HG03354 (cell line): ENCODE data around the gene TBC1D22A.
"Not testable (repeated sequence)": the region's sequence is repeated elsewhere in the genome, so short reads cannot be mapped to it uniquely, and the experiment has no call there.

Experiments
- ATAC-seq: cut with Tn5 transposase; IDR thresholded peaks from one replicate; pipeline ENCODE4 v1.9.1; 2021; ENCODE audit warnings: mild to moderate bottlenecking; ENCODE audit not compliant: unreplicated experiment, poor library complexity, severe bottlenecking

Gene TBC1D22A

DNA sequence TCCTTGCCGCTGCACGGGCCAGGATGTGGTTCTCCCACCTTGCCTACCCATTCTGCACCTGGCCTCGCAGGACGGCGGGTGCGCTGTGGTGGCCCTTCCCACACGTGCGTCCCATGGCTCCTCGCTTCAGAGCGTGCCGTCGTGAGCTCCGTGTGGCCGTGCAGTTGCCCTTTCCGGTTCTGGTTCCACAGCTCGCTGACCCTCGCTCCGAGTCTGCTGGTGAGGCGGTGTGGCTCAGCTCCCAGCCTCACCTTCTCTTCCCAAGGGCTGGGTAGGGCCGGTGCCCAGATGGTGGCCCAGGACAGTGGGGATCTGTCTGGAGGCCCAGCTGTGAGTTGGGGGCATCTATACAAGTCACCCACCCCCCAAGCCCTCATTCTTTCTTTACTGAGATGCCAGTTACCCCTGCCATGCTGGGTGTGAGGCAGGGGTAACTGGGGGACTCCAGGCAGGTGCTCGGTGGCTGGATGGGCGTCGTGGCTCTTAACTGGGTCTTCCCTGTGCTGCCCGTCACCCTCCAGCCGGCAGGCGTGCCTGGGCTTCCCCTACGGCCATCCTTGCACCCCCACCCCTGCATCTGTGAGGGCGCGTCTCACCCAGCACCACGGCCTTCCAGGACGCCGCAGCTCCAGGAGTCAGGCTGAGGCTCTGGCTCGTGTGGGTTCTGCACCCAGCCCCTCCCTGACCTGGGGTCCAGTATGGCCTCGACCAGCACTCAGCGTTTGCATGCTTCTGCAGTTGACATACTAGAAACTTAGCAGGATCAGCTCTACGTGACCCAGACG, 395.2 kb downstream of the TBC1D22A start:
- ATAC-seq: no peak

DNA sequence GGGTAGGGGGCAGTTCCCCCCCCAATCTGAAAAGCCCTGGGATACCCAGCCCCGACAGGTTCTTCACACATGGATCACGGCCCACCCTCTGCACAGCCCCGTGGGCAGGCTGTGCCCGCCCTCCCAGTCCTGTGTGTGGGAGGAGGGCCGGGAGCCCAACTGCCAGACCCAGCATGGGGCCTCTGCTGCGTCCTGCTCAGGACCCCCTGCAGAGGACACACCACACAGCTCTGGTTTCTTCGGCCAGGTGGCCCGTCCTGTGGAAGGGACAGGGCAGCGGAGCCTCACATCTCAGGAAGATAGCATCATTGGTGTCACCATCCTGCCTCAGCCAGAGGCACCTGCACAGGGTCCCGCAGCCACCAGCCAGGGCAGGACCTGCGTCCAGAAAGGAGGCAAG, 396.0 kb downstream of the TBC1D22A start:
- ATAC-seq: no peak

DNA sequence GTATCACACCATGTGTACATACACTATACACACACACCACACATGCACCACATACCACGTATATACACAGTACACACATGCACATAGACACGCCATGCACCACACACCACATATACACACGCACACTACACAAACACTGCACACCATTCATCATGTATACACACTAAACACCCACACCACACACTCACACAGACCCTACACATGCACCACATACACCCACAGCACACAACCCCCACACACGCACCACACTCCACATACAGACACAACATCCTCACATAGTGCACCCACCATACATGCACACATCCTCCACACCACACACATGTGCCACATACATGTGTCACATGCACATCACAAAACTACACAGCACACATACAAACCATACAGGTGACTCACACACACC, 397.1 kb downstream of the TBC1D22A start:
- no peak for ATAC-seq

DNA sequence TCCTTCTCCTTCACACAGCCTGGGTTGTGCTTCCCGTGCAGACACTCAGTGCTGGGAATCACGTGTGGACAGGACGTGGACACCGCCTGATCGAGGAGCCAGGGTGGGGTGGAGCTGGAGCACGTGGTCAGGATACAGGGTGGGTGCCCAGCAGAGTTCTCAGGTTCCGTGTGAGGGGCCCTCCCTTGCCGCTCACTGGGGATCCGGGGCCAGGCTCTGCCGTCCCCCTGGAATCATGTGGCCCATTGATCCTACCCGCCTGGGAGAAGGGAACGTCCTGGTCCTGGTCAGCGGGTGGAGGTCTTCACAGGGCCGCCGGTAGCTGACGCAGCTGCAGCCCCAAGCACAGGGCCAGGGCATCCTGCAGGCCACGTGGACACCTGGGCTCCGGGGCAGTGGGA, 397.7 kb downstream of the TBC1D22A start:
- ATAC-seq: no peak

DNA sequence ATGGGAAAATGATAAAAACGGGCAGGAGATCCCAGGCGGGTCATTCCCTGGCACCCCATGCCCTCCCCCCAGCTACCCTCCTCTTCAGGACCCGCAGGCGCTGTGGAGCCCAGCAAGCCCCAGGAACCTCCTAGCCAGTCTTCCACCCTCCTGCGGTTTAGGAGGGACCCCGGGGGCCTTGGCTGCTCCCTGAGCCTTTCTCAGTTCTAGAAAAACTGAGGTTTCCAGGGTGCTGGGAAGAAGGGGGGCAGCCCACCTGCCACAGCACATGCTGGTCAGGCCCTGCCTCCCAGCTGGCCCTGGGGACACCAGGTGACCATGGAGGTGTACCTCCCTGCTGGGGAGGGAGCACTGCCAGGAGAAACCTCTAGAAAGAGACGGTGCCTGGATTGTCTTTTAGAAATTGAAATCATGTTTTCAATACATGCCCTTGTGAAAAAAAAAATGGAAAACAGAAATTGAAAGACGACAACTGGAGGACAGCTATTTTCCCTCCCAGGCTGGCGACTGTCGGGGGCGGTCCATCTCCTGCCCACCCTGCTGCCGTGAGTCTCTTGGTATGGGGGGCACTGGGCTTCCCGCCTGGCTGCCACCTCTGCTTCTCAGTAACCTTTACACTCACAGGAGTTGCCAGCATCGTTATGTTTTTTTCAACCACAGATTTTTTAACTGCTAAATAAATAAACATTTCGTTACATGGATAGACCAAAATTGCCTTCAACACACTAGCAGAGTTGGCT, 398.5 kb downstream of the TBC1D22A start:
- ATAC-seq: no peak

DNA sequence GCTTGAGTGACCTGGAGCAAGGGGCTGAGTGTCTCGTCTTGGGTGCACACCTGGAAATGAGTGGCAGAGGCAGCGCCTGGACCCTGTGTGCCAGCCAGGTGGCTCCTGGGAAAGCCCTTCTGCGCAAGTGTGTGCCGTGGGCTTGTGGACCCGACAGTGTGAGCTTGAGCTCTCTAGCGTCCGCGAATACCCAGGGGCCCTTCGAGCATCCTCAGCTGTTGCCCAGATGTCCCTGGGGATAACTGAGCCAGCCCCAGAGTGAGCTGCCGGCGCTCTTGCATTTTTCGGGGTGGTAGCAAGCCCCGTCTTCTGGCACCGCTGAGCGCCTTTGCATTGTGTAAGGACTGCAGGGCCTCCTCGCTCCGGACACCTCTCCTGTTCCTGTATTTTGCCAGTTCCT, 399.2 kb downstream of the TBC1D22A start:
- no peak for ATAC-seq

DNA sequence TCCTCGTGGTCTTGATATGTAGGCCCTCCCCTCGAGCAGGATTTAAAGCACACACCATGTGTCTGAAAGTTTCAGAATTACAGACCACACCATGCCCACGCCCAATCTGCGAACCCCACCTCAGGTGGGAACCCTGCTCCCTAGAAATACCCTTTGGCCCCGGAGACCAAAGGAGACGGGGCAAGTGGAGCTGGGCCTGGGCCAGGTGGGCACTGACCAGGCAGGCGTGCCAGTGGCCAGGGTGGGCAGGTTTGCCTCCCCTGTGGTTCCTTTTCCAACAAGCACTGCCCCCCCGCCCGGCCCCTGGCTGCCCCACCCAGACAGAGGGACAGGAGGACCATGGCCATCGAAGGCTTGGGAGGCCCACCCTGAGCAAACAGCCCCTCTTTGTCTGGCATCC, 400.4 kb downstream of the TBC1D22A start:
- ATAC-seq: no peak

DNA sequence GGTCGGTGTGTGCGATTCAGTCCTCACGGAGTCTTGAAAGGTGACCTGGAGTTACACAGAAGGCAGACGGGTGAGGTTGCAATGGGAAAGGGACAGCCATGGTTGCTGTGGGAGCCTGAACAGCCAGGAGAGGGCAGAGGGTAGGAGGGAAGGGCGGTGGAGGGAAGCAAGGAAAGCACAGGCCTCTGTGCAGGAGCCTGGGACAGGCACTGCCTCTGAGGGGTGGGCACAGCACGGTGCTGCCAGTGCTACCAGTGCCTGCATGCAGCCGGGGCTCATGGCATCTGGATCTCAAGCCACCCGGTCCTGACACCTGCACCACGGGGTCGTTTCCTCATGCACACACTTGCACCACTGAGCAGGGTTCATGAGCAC, 401.0 kb downstream of the TBC1D22A start:
- no peak for ATAC-seq

DNA sequence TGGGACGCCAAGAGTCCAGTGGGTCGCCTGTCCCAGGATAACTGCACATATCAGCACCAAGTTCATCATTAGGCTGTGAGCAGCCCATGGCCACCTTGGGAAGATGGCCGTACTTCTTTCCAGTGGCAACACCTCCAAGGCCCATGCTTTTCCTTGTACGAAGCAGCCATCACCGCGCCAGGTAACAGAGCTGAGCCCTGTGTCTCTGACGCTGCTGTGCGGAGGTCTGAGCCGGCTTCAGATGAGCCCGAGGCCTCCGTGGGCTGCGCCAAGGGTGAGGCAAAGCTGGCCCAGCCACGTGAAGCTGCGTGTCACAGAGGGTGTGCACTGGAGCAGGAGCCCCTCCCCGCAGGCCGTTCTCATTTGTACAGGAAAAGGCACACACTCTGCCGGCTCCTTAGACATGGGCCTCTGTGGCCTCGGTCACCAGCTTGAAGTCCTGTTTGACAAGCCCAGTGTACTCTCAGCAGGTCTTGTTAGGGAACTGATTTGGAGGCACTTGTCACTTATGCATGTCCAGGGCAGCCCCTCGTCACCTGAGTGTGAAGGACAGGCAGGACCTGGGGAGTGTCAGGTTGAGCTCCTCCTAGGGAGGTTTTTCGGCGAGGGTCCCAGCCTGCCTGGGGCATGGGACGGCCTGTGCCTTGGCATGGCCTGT, 401.5 kb downstream of the TBC1D22A start:
- ATAC-seq: no peak

DNA sequence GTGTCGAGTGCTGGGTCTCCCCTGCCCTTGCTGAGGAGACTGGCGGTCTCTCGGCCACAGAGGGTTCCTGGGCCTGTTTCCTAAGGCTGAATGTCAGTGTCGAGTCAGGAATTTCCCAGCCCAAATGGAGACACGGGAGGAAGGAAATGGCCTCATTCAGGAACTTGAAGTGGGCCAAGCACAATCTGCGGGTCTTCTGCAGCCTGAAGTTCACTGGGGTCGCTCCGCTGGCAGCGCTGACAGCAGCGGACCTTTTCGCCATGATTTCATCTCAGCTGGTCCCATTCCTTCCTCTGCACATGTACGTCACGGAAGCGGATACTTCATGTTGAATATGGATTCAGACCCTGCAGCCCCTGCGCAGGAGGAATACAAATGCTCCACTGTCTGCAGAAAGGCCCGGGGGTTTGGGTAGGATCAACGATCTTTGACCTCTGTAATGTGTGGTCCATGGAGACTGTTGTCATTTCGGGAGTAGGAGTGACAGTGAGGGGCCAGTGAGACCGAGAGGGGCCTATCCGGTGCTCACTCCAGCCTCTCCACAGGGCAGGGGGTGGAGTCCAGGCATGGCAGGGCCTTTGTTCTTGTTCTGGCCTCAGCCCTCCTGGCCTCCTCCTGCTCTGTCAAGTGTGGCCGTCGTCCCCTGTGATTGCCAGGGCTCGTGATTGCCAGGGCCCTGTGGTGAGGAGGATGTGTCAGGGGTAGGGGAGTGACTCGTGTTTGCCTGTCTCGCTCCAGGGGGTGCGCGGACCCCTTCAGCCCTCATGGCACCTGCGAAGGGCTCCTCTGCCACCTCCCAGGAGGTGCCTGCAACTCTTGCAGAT, 402.3 kb downstream of the TBC1D22A start:
- no peak for ATAC-seq

DNA sequence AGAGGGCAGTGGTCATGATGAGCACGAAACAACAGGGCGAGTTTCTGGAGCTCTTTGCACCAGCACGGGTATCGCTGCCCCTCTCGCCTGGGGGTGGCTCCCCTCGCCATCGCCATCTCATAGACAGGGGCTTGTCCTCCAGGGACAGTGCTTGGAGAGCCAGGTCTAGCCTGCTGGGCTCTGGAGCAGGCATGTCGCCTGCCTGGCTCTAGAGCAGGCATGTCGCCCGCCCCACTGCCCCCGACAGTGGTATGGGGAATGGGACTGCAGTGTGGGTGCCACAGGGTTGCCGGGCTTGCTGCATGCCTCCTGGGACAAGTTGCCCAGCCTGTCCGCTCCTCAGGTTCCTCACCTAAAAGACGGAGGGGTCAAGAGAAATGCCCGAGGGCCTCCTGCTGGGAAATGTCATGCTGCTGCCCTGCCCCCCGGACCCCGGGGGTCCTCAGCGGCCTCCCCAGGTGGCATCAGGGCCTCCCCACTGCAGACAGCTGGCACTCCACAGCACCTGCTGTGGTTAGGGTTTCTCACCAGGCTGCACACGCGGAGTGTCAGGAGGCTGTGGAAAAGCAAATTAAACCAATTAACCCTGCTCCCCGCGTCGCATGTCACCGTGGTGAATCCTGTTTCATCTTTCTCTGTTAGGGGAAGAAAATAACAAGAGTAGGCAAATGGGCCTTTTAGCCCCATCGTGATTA, 403.0 kb downstream of the TBC1D22A start:
- ATAC-seq: no peak

DNA sequence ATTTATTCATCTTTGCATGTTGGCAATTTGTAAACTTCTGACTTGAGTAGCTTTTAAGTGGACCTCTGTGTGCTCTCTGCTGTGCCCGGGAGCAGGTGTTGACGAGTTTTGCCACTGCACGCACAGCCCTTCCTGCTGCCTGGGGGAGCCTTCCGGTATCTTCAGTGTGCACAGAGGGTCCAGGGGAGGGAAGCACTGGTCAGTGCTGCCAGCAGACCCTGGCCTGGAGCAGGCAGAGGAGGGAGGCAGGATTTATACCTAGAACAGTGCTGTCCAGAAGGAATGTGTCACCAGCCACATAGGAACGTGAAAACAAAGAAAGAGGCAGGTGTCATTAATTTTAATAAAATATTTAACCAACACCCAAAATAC, 403.6 kb downstream of the TBC1D22A start:
- no peak for ATAC-seq

DNA sequence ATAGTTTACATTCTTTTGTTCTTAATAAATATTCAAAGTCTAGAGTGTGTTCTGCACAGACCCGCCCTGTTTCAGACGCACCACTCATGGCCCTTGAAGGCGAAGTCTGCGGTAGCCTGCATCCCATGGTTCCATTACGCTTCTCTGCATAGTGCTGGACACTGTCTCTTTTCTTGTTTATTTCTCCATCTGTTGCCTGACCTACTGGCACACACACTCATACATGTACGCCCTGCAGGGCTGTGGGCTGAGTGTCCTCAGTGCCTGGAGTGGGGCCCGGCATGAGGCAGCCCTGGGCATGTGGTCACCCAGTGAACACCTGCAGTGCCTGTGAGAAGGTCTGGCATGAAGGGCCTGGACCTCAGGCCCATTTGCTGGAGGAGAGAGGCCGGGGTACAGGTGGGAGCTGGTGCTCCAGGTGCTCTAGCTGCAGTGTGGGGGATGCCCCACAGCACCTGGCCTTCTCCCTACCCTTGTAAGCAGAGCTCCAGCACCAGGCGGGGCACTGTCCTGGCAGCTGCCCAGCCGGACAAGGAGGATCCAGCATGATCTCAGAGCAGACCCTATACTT, 404.1 kb downstream of the TBC1D22A start:
- ATAC-seq: no peak

DNA sequence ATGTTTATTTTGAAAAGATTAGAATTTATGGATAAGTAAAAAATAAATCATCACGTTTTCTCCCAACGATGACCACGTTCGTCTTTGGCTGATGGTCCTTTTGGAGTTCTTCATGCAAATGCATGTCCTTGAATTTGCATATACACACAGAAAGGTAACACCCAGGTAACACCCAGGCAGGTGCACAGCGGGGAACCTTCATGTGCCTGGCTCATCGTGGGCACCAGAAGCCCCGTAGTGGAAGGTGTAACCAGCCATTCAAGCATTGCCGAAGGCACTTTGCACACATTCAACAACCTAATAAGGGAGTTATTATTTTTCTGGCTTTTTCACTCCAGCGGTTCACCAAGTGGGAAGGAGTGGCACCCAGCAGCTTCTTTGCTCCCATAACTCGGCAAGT, 404.6 kb downstream of the TBC1D22A start:
- ATAC-seq: no peak

DNA sequence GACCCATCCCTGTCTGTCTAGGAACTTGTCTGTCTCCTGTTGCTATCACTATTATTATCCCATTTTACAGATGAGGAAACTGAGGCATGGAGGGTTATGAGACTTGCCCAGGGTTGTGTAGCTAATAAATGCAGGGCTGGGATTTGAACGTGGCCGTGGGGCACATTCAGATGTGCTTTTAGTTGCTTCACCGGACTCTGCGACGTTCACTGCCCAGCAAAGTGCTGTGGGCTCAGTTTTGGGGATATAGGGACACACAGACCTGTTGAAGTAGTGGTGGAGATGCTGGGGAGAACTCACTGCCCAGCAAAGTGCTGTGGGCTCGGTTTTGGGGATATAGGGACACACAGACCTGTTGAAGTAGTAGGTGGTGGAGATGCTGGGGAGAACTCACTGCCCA, 405.5 kb downstream of the TBC1D22A start:
- not testable (repeated sequence) for ATAC-seq

DNA sequence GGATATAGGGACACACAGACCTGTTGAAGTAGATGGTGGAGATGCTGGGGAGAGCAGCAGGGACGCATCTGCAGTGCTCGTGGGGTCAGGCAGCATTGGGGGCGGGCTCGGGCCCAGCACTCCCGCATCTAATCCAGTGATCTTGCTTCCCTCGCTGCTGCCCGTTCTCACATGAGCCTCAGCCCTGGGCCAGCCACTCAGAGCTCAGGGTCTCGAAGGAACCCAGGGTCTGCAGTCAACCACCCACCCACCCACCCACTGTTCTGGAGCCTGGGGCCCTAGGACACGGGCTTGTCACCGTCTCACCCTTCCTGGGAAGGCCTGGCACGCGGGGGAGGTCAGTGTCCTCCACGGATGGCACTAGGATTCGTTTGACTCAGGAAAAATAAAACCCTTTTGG, 406.0 kb downstream of the TBC1D22A start:
- ATAC-seq: no peak

DNA sequence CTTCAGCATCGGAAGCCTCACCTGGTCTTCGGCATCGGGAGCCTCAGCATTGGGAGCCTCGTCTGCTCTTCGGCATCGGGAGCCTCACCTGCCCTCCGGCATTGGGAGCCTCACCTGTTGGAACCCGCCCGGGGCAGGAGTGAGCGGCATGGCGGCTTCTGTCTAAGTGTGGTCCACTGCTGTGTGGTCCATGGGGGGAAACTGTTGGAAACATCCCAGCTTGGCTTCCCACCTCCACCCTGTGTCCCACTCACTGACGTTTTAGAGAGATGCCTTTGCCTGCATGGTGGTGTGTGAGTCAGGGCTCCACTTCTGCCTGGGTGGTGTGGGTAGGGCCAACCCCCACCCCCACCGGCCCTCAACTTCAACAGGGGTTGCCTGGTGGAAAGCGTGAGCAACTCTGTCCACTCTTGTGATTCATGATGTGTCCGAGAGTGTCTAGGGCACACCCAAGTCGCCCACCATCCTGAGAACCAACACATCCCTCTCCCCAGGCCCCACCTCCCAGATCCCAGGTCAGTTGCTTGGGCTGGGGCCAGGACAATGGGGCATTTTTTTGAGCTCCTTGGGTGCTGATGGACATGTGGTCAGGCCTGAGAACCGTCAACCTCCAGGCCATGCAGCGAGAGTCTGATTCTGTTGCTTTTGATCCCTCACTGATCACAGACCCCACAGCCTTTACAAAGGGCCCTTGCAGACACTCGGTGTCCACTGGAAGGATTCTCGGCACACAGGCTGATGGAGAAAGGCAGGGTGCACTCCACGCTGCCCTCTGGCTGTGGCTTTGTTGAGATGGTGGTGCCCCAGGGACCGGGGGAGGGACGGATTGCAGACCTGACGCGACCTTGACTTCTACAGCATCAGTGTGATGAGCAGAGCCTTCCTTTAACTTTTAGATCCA, 406.7 kb downstream of the TBC1D22A start:
- no peak for ATAC-seq

DNA sequence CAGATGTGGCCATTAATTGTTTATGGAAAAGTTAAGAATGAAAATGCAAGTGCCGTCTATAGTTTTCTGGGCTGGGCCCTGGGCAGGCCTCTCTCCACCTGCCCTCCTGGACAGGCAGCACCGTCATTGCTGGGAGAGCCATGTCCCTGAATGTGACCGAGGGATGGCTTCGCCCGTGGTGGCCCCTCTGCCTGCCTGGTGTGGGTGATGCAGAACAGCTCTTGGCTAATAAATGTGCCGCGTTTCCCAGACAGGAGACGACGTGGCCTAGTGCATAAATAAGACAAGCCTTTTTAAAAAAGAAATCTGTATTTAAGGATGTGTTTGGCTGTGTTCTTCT, 407.3 kb downstream of the TBC1D22A start:
- ATAC-seq: no peak
